Fibroblast of lung (primary cell): ENCODE measurements around the gene TMEM30A. TPM values are rescaled to one million over a fixed set of nuclear protein-coding genes. Genes with fewer than 3 reads are reported as not detected.
A peak's percentile ranks its signal among the peaks of the same experiment; 100 is the strongest.

Source experiments
- DNase-seq, 2 donors: peaks; one replicate each; pipeline versions ENCODE4 v3.0.0 to v3.0.0-alpha.2; 2010; ENCODE audit warnings: low read depth in 2 of 2
- H2AFZ ChIP-seq: 2 replicates; pipeline ENCODE4 v1.5.1; 2012; ENCODE audit warnings: low read length, control low read depth, inconsistent platforms
- H3K27ac ChIP-seq: 2 replicates; pipeline ENCODE4 v1.5.1; 2011; ENCODE audit warnings: low read length, control low read depth; ENCODE audit not compliant: insufficient read depth
- H3K27me3 ChIP-seq: 2 replicates; pipeline ENCODE4 v1.5.1; 2011; ENCODE audit warnings: mild to moderate bottlenecking, low read length; ENCODE audit not compliant: control insufficient read depth, insufficient read depth
- H3K36me3 ChIP-seq: 2 replicates; pipeline ENCODE4 v1.5.1; 2011; ENCODE audit warnings: low read length; ENCODE audit not compliant: control insufficient read depth, insufficient read depth
- H3K4me1 ChIP-seq: 2 replicates; pipeline ENCODE4 v1.5.1; 2011; ENCODE audit warnings: low read length; ENCODE audit not compliant: control insufficient read depth, insufficient read depth; ENCODE audit errors: extremely low read depth
- H3K4me2 ChIP-seq: 2 replicates; pipeline ENCODE4 v1.5.1; 2011; ENCODE audit warnings: low read length, control low read depth; ENCODE audit not compliant: insufficient read depth; ENCODE audit errors: extremely low read depth
- H3K4me3 ChIP-seq, 4 experiments: fragments of 200-600 bp in 1 of 4; sonication (generic) in 1 of 4; replicated peaks in 1 of 4; 2 replicates each; pipeline ENCODE4 v1.5.1; 2011 to 2016; ENCODE audit warnings: low read length in 4 of 4, low read depth in 3 of 4, mild to moderate bottlenecking in 3 of 4, control low read depth in 2 of 4, inconsistent platforms in 1 of 4, mixed read lengths in 1 of 4; ENCODE audit not compliant: insufficient read depth in 1 of 4; ENCODE audit errors: control extremely low read depth in 1 of 4
- H3K79me2 ChIP-seq: 2 replicates; pipeline ENCODE4 v1.5.1; 2012; ENCODE audit warnings: mild to moderate bottlenecking, low read length, inconsistent platforms; ENCODE audit not compliant: control insufficient read depth, insufficient read depth
- H3K9ac ChIP-seq: 2 replicates; pipeline ENCODE4 v1.5.1; 2011; ENCODE audit warnings: mild to moderate bottlenecking, low read length, control low read depth; ENCODE audit not compliant: insufficient read depth
- H3K9me3 ChIP-seq: 2 replicates; pipeline ENCODE4 v1.5.1; 2012; ENCODE audit warnings: low read depth, low read length; ENCODE audit not compliant: control insufficient read depth, insufficient read depth
- H4K20me1 ChIP-seq: 2 replicates; pipeline ENCODE4 v1.5.1; 2011; ENCODE audit warnings: low read length; ENCODE audit not compliant: control insufficient read depth, insufficient read depth; ENCODE audit errors: extremely low read depth
- EZH2 ChIP-seq: IDR thresholded peaks from 2 replicates; pipeline ENCODE4 v1.5.1; 2012; ENCODE audit warnings: low read length, control low read depth, mild to moderate bottlenecking; ENCODE audit errors: missing control alignments
- polyA minus RNA-seq: library from RNA; depleted of rRNA, polyadenylated mRNA; stranded (reverse); fragments of >200 nt; gene quantifications from 2 replicates; pipeline ENCODE4 v1.2.3, GENCODE V29; 2011; ENCODE audit warnings: low replicate concordance
- polyA plus RNA-seq, 2 donors: library from polyadenylated mRNA; depleted of rRNA in 1 of 2; stranded (reverse) in 1 of 2; unstranded in 1 of 2; fragments of >200 nt; gene quantifications; 2 replicates each; pipeline ENCODE4 v1.2.1, GENCODE V29; 2011 to 2012; ENCODE audit warnings: missing spikeins in 1 of 2
- total RNA-seq: library from RNA; depleted of rRNA; stranded (reverse); fragments of >200 nt; gene quantifications from 2 replicates; pipeline ENCODE4 v1.2.1, GENCODE V29; 2014
- TF ChIP-seq, protein P1 (sequence below), 2 donors: IDR thresholded peaks in 1 of 2; conservative IDR thresholded peaks in 1 of 2; 1 replicate in 1 of 2; 2 replicates in 1 of 2; pipeline ENCODE4 v1.5.1; 2011 to 2012; ENCODE audit warnings: low read length in 2 of 2, control low read depth in 1 of 2, inconsistent platforms in 1 of 2, low read depth in 1 of 2, mild to moderate bottlenecking in 1 of 2

The TMEM30A gene
- total RNA-seq (129 and 153 TPM in 2 replicates), polyA plus RNA-seq (70.9 and 111 TPM in 2 replicates), polyA minus RNA-seq (8.8 and 13.3 TPM in 2 replicates)
- polyA plus RNA-seq (2012) = 113 and 142 TPM in 2 replicates

DNA sequence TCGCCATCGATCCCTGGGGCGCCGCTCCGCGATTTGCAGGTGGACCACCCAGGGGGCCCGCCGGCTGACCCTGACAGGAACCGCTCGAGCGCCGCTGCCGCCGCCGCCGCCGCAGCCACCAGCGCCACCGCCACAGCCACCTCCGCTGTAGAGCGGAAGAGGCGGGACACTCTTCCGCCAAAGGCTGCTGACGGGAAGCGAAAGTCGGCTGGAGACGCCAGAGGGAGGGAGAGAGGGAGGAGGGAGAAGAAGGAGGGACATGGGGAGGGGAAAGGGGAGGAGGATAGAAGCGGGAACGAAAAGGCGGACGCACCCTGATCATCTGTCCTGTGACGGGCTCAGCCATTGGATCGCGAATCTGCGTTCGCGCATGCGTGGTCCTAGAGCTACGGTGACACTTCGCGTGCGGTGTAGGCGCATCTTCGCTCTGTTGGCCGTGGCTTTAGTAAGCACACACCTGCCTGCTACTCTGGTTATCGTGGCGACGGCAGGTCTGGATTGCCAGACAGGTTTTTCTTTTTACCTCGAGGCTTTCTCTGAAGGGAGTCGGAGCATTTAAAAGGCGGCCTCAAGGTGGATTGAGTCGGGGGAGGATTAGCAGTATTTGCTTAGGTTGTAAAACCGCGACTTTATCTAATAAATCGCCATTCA is at the start of gene TMEM30A:
Gene TMEM30A, minus strand, starts transcription at position 161 of the 651 bp plus-strand sequence. Its CDS starts 154 bp downstream, at position 7.
- peak within 1 kb of the TSS; percentile 88 to 99 (median 94) for H3K4me3 ChIP-seq
- peak within 1 kb of the TSS; percentile 91 for H2AFZ ChIP-seq
- peak; percentile 99 for DNase-seq
- peak within 1 kb of the TSS; percentile 92 for H3K27ac ChIP-seq
- peaks cover 50% of the 10 kb centered on the region for H3K79me2 ChIP-seq
- no peaks in the 10 kb centered on the region for H3K27me3 ChIP-seq
- H4K20me1 ChIP-seq = no peaks in the 10 kb centered on the region
- no peaks in the 10 kb centered on the region for H3K4me1 ChIP-seq
- no peaks in the 10 kb centered on the region for H3K36me3 ChIP-seq
- H3K9ac ChIP-seq = peak within 1 kb of the TSS; percentile 95
- H3K9me3 ChIP-seq = no peaks in the 10 kb centered on the region
- H3K4me2 ChIP-seq = peak within 1 kb of the TSS; percentile 96
- TF ChIP-seq, protein P1, sequence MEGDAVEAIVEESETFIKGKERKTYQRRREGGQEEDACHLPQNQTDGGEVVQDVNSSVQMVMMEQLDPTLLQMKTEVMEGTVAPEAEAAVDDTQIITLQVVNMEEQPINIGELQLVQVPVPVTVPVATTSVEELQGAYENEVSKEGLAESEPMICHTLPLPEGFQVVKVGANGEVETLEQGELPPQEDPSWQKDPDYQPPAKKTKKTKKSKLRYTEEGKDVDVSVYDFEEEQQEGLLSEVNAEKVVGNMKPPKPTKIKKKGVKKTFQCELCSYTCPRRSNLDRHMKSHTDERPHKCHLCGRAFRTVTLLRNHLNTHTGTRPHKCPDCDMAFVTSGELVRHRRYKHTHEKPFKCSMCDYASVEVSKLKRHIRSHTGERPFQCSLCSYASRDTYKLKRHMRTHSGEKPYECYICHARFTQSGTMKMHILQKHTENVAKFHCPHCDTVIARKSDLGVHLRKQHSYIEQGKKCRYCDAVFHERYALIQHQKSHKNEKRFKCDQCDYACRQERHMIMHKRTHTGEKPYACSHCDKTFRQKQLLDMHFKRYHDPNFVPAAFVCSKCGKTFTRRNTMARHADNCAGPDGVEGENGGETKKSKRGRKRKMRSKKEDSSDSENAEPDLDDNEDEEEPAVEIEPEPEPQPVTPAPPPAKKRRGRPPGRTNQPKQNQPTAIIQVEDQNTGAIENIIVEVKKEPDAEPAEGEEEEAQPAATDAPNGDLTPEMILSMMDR (conservative IDR thresholded peaks at IDR 0.05 in 1 of 2, IDR thresholded peaks at IDR 0.05 in 1 of 2; ENCODE audit: low read depth in 1 of 2, low read length in 2 of 2) = no peak
- TF ChIP-seq EZH2 = no peak

DNA sequence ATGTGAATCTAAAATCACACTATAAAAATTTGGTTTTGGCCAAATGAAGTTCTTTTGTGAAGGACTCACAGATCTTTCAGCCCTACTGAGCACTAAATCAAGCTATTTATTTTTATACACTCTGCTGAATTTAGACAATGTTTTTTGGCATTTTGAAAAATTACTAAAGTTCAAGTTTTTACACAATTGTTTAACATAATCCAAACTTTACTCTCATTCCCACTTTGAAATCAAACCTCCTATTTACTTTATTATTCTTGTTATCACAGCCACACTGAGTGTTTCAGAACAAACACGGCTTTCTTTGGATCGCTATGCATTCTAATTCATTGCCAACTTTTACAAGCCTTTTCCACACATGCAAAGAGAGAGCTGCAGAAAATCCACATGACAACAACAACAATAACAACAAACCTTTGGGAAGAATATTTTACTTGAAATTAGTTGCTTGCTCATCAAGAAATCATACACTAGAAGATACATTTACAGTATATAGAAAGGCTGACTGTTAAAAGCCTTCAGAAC is 49.1 kb upstream of the TMEM30A start:
- H3K27ac ChIP-seq = no peak overlapping the region
- H2AFZ ChIP-seq = no peak overlapping the region
- peak overlapping the region; percentile 8 for H3K4me2 ChIP-seq
- H3K9me3 ChIP-seq = no peaks in the 10 kb centered on the region
- H3K4me3 ChIP-seq = no peak overlapping the region
- no peaks in the 10 kb centered on the region for H3K36me3 ChIP-seq
- no peaks in the 10 kb centered on the region for H3K79me2 ChIP-seq
- H3K9ac ChIP-seq = no peak overlapping the region
- TF ChIP-seq, protein P1 (conservative IDR thresholded peaks at IDR 0.05 in 1 of 2, IDR thresholded peaks at IDR 0.05 in 1 of 2; ENCODE audit: low read depth in 1 of 2, low read length in 2 of 2) = no peak
- TF ChIP-seq EZH2 = no peak
- no peaks in the 10 kb centered on the region for H4K20me1 ChIP-seq
- peaks cover 2% of the 10 kb centered on the region for H3K4me1 ChIP-seq
- H3K27me3 ChIP-seq = no peaks in the 10 kb centered on the region
- no peak for DNase-seq

DNA sequence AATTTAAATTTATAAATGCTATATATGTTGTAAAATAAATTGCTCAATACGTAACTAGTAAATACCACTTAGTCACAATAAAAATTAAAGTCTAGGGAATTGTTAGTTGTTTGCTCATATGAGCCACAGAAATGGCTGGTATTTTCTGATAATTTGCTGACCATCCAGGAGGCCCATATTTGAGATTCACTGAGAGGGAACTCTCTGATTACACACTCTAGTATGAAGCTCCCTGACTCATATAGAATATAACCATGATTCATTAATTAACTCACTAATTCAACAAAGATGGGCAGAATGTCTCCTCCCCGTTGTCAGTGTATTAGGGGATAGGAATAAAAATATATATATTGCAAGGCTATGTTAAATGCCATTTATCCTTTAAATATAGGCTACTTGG is 46.6 kb upstream of the TMEM30A start:
- H3K27ac ChIP-seq = no peak overlapping the region

More for the DNA sequence above, 46.6 kb upstream of the TMEM30A start:
- Histone ChIP-seq H3K4me3 (no peak overlapping the region), H3K79me2 (no peaks in the 10 kb centered on the region), H3K36me3 (no peaks in the 10 kb centered on the region), H2AFZ (no peak overlapping the region), H3K4me2 (no peak overlapping the region), H4K20me1 (no peaks in the 10 kb centered on the region), H3K9me3 (no peaks in the 10 kb centered on the region), H3K4me1 (peaks cover 2% of the 10 kb centered on the region), H3K9ac (no peak overlapping the region), H3K27me3 (no peaks in the 10 kb centered on the region)
- DNase-seq = peak in 1 of 2 donors; percentile 77
- TF ChIP-seq EZH2 = no peak
- TF ChIP-seq, protein P1 (conservative IDR thresholded peaks at IDR 0.05 in 1 of 2, IDR thresholded peaks at IDR 0.05 in 1 of 2; ENCODE audit: low read depth in 1 of 2, low read length in 2 of 2) = no peak
